GM04504 (cell line): ENCODE data around the gene PSMD3.
"Not testable (repeated sequence)": the region's sequence is repeated elsewhere in the genome, so short reads cannot be mapped to it uniquely, and the experiment has no call there.

ENCODE experiments used
- DNase-seq: peaks from one replicate; pipeline ENCODE4 v3.0.0-alpha.2; 2012; ENCODE audit warnings: low read depth

PSMD3 gene

GRCh38 chr17:39997543-39997942 lies 16.9 kb downstream of the PSMD3 start:
- no peak for DNase-seq

- DNase-seq, result no peak
Measured at GRCh38 chr17:39999067-39999466, 18.5 kb downstream of the PSMD3 start.

GRCh38 chr17:40000161-40000560 lies 19.6 kb downstream of the PSMD3 start:
- no peak for DNase-seq

DNA sequence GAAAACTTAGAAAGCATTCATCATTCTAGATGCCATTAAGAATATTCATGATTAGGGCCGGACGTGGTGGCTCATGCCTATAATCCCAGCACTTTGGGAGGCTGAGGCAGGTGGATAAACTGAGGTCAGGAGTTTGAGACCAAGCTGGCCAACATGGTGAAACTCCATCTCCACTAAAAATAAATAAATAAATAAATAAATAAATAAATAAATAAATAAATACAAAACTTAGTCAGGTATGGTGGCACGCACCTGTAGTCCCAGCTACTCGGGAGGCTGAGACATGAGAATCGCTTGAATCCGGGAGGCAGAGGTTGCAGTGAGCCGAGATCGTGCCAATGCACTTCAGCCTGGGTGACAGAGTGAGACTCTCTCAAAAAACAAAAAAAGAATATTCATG lies 20.7 kb downstream of the PSMD3 start:
- not testable (repeated sequence) for DNase-seq

DNA sequence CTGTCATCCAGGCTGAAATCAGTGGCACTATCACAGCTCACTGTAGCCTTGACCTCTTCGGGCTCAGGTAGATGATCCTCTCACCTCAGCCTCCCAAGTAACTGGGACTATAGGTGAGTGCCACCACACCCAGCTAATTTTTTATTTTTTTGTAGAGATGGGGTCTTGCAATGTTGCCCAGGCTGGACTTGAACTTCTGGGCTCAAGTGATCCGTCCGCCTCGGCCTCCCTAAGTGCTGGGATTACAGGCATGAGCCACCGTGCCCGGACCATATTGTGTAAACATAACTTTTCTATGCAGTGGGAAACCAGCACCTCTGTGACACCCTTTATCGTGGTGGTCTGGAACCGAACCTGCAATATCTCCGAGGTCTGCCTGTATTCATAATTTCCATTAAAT lies 23.5 kb downstream of the PSMD3 start:
- no peak for DNase-seq

DNA sequence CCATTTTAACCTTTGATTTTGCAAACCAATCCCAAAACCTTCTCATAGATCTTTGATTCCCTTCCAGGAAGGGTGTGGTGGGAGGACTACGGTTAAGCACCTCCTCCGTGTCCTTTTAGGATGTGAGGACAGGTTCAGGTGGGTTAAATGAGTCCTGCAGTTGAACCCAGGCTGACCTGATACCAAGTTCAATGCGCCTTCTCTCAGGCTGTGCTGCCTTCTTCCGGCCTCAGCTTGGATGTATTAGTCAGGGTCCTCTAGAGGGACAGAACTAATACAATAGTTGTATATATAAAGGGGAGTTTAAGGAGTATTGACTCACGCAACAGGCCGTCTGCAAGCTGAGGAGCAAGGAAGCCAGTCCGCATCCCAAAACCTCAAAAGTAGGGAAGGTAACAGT lies 24.1 kb downstream of the PSMD3 start:
- no peak for DNase-seq

DNA sequence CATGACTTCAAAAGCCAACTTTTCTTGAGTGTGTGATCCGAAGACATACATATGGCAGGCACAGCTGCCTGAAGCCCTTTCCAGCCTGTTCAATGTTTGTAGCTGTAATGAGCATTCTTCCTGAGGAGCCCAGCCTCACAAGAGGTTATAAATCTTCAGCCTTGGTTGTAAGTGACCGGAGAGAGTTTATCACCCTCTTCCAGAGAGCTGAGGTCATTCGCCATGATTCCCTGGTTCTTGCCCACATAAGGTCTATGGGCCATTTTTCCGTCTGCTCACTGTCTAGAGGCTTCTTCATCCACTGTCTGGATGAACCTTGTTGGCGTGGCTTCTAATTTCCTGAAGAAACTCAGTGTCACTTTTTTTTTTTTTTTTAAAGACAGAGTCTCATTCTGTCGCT lies 24.9 kb downstream of the PSMD3 start:
- DNase-seq, result no peak

DNA sequence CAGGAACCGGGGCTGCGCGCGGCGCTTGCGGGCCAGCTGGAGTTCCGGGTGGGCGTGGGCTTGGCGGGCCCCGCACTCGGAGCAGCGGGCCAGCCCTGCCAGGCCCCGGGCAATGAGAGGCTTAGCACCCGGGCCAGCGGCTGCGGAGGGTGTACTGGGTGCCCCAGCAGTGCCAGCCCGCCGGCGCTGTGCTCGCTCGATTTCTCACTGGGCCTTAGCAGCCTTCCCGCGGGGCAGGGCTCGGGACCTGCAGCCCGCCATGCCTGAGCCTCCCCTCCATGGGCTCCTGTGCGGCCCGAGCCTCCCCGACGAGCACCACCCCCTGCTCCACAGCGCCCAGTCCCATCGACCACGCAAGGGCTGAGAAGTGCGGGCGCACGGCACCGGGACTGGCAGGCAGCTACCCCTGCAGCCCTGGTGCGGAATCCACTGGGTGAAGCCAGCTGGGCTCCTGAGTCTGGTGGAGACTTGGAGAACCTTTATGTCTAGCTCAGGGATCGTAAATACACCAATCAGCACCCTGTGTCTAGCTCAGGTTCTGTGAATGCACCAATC lies 30.4 kb downstream of the PSMD3 start:
- not testable (repeated sequence) for DNase-seq

- not testable (repeated sequence) for DNase-seq
Measured at GRCh38 chr17:40012017-40012647, 31.5 kb downstream of the PSMD3 start.

DNA sequence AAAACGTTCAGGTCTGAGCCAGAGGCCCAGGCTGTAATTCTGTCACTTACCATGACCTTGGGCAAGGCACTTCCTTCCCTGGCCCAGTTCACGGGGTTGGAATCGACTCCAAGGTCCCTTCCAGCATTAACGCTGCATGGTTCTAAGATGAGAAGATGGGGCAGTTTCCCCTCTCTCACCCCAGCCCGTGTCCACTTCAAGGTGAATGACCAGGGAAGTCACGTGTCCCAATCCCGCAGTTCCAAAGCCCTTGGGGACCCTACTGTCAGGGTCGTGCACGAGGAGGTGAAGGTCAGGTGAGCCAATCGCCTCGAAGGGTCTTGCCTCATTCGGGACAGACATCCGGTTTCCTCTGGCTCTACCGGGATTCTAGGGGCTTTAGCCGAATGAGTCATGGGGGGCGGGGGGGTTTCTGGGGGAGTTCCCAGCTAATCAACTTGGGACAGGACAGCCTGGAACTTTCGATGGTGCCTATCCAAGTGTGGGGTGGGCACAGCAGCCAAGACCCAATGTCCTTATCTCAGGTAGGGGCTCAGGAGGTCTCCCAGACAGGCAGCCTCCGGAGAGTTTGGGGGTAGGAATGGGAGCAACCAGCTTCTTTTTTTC lies 33.9 kb downstream of the PSMD3 start:
- no peak for DNase-seq

- no peak for DNase-seq
Measured at GRCh38 chr17:40015005-40015997, 34.7 kb downstream of the PSMD3 start, which contains the start of gene CSF3. Gene CSF3, plus strand, starts transcription at chr17:40015440. Its CDS starts 35 bp downstream, at chr17:40015475.

GRCh38 chr17:40015998-40016985 lies 35.7 kb downstream of the PSMD3 start:
- DNase-seq, result no peak

GRCh38 chr17:40017422-40018080 lies 36.9 kb downstream of the PSMD3 start:
- DNase-seq, result no peak

DNA sequence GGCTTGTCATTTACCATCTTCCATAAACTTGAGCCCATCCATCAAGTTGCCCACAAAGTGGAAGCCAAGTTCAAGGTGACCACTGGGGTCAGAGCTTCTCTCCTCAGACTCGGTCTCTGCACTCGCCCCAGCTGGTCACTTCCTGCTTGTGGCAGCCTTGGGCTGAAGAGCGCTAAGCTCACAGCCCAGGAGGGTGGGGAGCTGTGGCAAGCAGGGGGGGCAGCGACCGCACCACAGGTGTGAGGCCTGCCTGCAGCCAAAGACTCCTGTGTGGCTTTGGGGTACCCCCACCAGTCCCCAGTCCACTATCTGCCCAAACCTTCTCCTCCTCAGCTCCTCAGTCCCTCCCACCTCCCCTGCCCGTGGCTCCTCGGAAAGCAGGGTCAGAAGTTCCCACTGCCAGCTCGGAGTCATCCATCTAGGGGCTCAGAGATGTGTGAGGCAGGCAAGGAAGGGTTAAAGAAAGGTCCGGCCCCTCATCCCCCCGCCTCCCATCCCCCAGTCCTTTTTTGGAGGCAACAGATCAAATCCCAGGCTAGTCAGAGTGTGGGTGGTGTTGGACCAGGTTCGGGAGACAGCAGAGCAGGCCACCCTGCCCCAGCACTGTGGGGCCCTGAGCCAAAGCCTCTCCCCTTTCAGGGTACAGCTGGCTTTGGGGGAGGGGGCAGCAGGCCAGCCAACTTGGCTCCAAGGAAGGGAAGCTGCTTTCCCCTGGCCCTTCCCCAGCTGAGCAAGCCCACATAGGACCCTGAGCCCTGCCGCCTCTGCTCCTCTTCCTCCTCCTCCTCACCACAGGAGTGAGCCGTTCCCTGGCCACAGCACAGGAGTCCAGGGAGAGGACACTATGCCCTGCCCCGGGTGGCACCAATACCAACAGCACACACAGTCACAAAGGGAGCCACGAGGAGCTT lies 37.9 kb downstream of the PSMD3 start:
- DNase-seq, result no peak

GRCh38 chr17:40019140-40019991 lies 38.8 kb downstream of the PSMD3 start:
- no peak for DNase-seq

GRCh38 chr17:40020146-40020545 lies 39.5 kb downstream of the PSMD3 start:
- DNase-seq, result no peak

GRCh38 chr17:40021451-40021971 lies 40.9 kb downstream of the PSMD3 start:
- DNase-seq, result peak; percentile 64

DNA sequence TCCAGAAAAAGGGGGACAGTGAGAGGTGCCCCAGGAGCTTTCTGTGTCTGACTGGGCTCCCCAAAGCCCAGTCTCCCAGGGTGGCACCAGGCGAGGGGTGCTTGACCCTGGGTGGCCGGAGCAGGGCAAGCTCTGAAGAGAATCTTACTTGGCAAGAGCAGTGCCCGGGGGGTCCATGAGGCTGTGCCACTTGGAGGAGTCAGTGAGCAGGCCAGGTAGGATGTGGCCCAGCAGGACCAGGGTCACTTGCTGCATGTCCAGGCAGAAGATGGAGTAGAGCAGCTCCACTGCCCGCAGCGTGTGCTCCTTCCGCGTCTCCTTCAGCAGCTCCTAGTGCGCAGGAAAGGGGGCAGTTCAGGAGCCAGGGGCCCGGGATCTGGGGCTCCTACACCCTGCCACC lies 41.9 kb downstream of the PSMD3 start:
- DNase-seq, result no peak
